Hypothalamus (tissue), 51 donors: ENCODE results near the gene BRI3.

Experiments used
- DNase-seq, 51 donors: peaks; one replicate each; lab custom pipeline; 2025; lab: John Stamatoyannopoulos, UW

Gene BRI3

DNA sequence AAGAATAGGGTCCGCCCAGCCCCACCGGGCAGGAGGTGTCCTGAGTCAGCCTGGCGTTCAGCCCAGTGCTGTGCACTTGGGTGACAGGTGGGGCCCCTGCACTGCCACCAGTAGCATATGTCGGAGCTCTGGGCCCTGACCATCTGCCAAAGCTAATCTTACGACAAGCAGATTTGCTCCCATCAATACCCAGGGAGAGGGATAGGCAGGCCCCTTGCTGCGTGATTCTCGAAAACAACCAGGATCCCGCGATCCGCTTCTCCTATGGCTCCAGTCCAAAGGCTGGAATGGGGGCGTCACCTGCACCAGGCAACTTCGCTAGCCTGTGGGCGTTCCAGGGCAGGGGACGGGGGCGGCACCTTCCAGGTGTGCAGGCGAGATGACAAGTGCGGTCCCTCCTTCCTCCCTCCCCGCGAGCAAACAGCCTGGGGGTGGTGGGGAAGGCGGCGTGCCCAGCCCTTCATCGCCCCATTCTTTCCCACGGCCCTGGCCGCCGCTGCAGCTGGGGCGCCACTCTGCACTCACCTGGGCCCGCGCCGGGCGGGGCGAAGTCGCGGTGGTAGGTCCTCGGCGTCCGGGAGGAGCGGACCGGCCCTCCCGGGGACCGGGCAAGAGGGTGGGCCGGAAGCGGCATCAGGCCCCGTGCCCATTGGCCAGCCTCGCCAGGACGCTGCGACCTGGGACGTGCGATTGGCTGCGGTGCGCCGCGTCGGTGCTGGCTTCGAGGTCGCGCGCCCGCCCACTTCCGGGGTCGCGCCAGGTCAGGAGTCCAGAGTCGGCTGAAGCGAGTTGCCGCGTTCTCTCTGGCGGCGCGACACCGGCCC, 29.7 kb upstream of the BRI3 start, which contains the start of gene TECPR1:
Gene TECPR1, minus strand, starts transcription at position 632 of the 824 bp plus-strand sequence. CDS start 6,086 bp downstream, outside the sequence.
- peak; percentile 36 to 98 (median 92) for DNase-seq

DNA sequence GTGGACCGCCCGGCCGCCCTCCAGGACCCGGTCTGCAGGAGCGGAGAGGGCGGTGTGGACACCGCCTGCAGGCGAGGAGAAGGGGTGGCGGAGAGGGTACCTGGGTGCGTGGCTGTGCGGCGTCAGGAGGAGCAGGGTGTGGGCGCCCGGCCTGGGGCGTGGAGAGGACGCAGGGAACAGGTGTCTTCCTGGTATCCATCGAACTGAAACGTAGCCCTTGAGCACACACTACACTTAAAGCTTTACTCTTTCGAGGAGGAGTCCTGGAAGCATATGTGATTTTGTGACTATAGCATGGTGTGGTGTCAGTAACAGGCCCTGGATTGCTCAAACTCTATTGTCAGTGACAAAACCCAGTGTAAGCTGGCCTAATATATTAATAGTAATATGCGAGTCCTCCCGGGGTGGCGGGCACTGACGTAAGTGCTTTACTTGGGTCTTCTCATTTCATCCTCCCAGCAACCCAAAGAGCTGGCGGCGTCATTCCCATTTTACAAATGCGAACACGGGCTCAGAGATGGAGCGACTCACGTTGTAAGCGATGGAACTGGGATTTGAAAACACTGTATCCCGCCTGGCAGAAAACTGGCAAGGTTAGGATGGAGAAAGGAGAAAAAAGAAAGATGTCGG, 28.9 kb upstream of the BRI3 start:
- DNase-seq: peak in 1 of 51 donors; percentile 22

GRCh38 chr7:98254516-98254915, 27.0 kb upstream of the BRI3 start:
- DNase-seq: no peak

DNA sequence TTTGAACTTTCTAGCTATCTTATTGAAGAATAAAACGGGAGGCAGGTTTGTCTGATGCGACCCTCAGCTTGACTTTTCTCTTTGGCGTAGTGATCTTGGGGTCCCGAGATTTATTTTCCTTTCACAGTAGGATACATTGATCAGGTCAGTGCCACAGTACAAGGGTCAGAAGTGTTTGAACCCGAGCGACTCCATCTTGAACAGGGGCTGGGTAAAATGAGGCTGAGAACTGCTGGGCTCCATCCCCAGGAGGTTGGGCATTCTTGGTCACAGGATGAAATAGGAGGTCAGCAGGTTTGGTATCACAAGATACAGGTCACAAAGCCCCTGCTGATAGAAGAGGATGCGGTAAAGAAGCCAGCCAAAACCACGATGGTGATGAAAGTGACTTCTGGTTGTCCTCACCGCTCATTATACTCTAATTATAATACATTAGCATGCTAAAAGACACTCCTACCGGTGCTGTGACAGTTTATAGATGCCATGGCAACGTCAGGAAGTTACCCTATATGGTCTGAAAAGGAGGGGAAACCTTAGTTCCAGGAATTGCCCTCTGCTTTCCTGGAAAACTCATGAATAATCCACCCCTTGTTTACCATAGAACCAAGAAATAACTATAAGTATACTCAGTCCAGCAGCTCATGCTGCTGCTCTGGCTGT, 26.4 kb upstream of the BRI3 start:
- DNase-seq: no peak

DNA sequence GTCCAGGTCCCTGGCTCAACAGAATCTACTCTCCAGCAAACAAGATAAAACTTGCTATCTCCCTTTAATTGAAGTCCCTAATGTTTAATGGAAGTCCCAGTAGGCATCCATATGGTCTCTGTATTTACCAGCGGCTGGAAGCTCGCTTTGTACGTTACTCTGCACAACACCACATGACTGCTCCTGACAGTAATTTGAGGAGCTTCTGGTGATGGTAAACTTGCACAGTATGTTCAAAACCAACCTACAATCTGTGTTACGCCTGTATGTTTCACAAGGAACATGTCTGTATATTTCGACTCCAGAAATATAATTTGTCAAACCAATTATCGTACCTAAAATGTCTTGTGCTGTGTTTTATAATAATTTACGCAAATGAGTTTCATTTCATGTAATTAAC, 25.1 kb upstream of the BRI3 start:
- DNase-seq: no peak

DNA sequence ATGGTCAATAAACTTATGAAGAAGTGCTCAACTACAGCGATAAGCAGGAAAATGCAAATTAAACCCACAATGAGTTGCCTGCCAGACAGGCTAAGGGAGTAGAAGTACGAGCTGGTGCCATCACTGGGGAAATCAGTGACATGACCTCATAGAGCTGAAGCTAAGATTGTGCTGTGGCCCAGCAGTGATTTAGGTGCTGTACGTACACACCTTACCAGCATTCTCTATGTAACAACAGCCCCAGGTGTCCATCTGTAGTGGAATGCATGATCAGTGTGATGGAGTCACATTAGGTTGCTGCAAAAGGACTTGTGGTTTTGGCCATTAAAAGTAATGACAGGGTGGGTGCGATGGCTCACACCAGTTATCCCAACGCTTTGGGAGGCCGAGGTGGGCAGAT, 23.8 kb upstream of the BRI3 start:
- DNase-seq: no peak

DNA sequence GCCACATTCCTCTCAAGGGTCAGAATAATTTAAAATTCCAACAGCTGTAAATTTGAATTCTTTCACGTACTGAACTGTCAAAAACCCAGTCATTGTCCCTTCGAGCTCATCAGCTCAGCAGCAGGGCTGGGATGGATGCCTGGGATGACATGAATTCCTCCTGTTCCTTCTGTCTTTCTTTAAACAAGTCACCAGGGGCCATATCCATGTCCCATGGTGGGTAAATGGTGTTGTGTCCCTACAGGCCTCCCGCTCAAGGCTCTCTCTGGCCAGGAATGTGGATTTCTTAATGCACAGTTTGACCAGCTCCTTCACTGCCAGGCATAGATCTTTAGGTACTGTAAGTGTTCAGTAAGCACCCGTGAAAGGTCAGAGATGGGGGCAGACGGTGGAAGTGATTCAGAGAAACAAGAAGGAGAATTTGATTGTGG, 15.6 kb upstream of the BRI3 start:
- DNase-seq: no peak

DNA sequence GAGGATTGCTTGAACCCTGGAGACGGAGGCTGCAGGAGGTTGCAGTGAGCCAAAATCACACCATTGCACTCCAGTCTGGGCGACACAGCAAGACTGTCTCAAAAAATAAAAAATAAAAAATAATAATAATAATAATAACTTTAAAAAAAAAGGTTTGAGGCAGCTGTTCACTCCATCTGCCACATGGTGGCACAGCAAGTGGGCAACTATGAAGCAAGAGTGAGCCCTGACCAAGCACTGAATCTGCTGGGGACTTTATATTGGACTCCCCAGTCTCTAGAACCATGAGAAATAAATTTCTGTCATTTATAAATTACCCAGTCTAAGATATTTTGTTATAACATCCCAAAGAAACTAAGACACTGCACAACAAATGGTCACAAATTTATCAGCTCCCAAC, 14.6 kb upstream of the BRI3 start:
- DNase-seq: no peak

DNA sequence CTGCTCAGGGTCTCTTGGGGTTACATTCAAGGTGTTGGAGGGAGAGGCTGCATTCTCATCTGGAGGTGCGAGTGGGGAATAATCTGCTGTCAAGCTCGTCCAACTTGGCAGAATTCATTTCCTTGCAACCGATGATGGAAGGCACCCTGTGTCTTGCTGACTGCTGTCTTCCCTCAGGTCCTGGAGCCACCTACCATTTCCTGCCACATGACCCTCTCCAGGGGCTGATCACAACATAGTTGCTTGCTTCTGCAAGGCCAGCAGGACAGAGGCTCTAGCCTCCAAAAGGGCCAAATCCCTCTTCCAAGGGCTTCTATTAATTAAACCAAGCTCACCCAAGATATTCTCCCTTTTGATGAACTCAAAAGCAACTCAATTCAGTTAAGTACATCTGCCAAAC, 14.2 kb upstream of the BRI3 start:
- no peak for DNase-seq

DNA sequence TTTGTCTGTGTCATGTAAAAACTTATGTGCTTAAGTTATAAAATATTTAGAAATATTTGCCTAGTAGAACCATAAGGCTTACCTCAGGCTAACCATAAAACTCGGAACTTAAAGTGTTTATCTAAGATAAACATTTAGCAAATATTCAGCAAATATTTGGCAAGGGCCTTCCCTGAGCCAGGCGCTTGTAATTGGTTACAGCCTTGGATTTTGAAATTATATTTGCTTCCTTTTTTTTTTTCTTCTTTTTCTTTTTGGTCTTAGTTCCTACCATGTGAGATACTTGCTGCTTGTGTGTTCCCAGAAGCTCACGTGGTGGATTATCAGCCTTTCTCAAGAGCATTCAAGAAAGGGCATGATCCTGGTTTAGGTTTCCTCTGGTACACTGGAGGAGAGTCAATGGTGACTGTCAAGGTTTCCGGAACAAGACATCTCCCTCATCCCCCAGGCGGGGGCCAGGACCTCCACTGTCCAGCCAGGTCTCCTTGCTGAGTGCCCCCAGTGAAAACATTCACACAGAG, 5.2 kb upstream of the BRI3 start:
- no peak for DNase-seq

GRCh38 chr7:98278408-98278807, 3.1 kb upstream of the BRI3 start:
- DNase-seq: no peak

- no peak for DNase-seq
Observed at GRCh38 chr7:98278936-98279335, 2.5 kb upstream of the BRI3 start.

DNA sequence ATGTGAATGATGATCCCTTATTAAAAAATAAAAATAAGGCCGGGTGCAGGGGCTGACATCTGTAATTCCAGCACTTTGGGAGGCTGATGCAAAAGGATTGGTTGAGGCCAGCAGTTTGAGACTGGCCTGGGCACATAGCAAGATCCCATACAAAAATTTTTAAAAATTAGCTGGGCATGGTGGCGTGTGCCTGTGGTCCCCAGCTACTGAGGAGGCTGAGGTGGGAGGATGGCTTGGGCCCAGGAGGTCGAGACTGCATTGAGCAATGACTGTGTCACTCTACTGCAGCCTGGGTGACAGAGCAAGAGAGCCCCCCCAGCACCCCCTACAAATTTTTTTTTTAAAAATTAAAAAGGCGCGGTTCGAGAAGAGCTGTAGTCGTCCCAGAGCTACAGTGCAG, 1.2 kb upstream of the BRI3 start:
- DNase-seq: no peak

DNA sequence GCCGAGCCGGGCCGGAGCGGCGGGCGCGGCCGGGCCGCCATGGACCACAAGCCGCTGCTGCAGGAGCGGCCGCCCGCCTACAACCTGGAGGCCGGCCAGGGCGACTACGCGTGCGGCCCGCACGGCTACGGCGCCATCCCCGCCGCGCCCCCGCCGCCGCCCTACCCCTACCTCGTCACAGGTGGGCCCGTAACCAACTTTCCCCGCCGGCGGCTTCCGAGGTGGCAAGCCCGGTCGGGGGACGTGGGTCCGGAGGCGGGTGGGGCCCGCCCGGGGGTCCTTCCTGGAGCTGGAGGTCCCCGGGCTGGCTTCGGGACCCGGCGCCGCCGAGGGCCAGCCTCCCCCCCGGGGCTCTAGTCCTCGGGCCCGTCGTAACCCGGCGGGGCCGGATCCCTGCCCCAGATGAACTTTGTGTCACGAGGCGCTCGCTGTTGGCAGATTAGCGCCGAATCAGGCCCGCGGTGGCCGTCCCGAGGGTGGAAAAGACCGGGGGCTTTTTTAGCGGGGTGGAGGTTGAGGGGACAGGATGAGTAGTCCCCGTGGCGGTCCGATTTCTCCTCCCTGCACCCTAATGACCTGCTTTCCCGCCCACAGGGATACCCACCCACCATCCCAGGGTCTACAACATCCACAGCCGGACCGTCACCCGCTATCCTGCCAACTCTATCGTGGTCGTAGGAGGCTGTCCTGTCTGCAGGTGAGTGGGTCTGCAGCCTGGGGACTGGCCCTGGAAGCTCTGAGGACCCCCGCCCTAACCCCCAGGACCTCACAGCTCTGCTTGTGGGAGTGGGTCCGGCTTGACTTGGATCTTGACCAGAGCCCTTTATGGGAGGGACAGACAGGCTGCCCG, 496 bp downstream of the BRI3 start:
- DNase-seq: peak in 19 of 51 donors; percentile 23 to 58 (median 48)

DNA sequence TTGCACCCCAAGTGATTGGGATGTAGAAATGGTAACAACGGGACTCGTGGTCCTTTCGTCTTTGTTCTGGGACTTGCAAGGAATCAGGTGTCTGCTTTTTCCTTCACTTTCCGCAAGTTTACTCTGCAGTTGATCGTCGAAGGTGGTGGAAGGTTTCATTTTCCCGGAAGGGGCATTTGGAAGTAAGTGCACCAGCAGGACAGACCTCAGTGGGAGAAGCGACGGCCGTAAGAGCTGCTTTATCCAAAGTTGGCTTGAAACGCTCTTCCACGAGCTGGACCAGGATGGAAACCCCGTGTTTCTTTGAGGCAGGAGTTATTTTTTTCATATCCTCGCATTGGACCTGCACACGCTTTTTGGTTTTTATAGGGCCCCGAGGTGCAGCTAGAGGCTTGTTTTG, 1.2 kb downstream of the BRI3 start:
- DNase-seq: peak in 1 of 51 donors; percentile 32

DNA sequence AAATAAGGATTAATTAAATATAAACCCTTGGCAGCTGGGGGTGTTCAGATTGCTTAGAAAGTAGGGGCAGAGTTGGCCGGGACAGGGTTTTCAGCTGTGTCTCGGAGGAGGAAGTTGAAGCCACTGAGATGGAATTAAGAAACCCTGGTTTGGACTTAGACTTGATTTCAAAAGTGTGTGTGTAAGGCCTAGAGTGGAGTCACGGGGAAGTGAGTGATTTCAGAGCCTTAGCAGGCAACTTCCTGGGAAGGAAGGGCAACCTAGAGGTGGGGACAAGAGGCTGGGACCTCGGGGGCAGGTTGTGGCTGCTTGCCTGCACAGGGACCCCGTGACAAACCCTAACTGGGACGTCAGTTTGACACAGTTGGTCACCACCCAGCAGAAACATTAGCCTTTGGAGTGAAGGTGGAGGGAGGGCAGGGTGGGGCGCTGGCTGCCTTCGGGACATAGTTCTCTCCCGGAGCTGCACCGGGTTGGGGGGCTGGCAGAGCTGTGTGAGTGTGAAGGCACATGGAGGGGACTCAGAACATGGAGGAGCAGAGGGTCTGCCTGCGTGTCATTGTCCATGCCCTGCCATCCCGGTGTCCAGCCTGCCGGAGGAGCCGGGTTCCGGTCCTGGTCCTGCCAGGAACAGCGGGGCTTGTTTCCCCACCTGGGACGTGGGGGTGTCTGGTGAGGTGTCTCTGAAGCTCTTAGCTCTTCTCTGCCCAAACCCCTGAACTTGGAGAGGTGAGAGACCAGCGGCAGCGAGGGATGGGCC, 1.8 kb downstream of the BRI3 start:
- DNase-seq: peak in 5 of 51 donors; percentile 12 to 22 (median 19)

- no peak for DNase-seq
Observed at GRCh38 chr7:98283887-98284222, 2.4 kb downstream of the BRI3 start.

GRCh38 chr7:98284335-98285036, 3.0 kb downstream of the BRI3 start:
- peak in 24 of 51 donors; percentile 9 to 50 (median 24) for DNase-seq
